ENCODE results near the gene TRAF1.

The TRAF1 gene

DNA sequence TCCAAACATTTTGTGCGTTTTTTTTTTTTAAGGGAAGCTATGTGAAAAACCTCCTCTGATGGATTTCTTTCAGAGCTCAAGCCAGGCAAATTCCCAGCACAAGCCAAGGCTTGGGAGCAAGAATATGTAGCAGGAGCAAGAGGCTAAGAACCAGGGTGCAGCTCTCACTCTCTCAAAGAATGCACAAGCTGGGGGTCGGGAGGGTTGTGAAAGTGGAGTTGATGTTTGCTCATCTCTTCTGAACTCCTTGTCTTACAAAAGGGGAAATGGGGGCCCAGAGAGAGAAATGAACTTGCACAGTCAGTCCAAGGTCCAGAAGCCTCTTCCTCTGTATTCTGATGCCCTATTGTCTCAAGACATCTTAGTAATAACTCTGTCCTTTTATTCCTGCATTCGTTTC lies 7.7 kb upstream of the TRAF1 start:
- Mint-ChIP-seq H3K27me3 (no peaks in the 10 kb centered on the region), H3K27ac (peak overlapping the region; percentile 99), H3K4me1 (ENCODE audit: low read depth) (peaks cover 83% of the 10 kb centered on the region), H3K4me3 (peak overlapping the region; percentile 49), H3K9me3 (no peaks in the 10 kb centered on the region), H3K36me3 (ENCODE audit: low read depth) (peaks cover 9% of the 10 kb centered on the region)
- no peak for DNase-seq

DNA sequence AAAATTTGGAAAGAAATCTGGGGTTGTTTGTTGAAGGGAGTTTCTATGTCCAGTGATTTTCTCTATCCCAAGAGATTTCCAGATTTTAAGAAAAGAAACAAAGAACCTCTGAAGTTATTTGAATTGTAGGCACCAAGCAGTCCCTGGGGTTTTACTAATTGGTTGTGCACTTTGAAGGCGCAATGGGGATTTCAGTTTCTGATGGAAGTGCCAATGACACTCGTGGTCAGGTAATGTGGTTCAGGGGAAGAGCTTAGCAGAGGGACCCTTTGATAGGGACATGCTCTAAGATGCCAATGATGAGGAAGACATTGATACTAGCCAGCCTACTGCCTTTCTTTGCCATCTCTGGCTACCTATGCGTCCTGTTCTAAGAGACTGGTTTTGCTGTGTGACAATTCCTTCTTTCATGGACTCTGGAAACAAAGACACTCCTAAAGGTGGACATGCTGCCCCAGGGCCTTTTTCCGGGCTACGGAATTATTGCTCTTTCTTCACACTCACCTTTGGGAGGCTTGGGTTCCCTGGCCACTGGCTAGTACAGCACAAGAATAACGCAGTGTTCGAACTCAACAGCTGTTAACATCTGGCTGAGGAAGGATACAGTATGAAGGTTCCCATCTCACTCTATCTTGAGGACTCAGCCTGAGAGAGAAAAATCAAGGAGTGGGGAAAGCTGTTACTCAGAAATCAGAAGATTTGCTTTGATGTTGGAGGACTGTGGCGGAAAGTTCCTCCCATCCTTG lies 6.9 kb upstream of the TRAF1 start:
- peak overlapping the region; percentile 99 for H3K27ac Mint-ChIP-seq
- DNase-seq, result no peak
- H3K4me1 Mint-ChIP-seq (ENCODE audit: low read depth), result peaks cover 85% of the 10 kb centered on the region
- peak overlapping the region; percentile 49 for H3K4me3 Mint-ChIP-seq
- no peaks in the 10 kb centered on the region for H3K27me3 Mint-ChIP-seq
- H3K36me3 Mint-ChIP-seq (ENCODE audit: low read depth), result peaks cover 10% of the 10 kb centered on the region
- H3K9me3 Mint-ChIP-seq, result no peaks in the 10 kb centered on the region

DNA sequence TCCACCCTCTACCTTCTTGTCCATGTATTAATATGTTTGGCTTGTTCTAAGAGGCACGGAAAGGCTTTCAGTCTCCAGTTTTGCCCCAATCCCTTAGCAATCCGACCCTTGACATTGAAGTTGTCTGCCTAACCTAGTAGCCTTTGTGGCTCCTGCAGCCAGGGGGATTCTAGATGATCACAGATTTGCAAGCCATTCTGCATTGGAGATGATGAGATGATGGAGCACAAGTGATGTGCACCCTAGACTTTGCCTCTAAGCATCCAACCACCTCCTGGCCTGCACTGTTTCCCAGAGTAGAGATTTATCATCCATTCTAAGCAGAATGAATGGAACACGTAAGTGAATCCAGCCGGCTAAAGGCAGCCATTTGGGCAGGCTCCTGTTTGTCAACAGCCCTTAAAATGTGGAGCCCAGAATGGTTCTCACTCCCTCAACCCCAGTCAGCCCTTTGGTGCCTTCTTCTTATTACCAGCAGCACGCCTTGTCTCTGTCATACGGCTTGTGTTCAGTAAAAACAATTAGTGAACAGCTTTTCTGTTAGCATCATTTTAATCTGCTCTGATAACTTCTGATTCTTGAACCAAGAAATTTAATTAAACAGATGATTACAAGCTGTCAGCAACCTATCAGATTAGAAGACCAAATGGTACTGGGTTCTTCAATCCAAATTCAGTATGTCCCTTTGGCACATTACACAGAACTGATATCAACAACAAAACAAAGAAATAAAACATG lies 5.7 kb upstream of the TRAF1 start:
- Mint-ChIP-seq H3K36me3 (ENCODE audit: low read depth) (peaks cover 20% of the 10 kb centered on the region), H3K27ac (peak overlapping the region; percentile 99), H3K4me1 (ENCODE audit: low read depth) (peaks cover 90% of the 10 kb centered on the region), H3K27me3 (no peaks in the 10 kb centered on the region), H3K9me3 (no peaks in the 10 kb centered on the region), H3K4me3 (peak overlapping the region; percentile 78)
- DNase-seq, result peak; percentile 46

DNA sequence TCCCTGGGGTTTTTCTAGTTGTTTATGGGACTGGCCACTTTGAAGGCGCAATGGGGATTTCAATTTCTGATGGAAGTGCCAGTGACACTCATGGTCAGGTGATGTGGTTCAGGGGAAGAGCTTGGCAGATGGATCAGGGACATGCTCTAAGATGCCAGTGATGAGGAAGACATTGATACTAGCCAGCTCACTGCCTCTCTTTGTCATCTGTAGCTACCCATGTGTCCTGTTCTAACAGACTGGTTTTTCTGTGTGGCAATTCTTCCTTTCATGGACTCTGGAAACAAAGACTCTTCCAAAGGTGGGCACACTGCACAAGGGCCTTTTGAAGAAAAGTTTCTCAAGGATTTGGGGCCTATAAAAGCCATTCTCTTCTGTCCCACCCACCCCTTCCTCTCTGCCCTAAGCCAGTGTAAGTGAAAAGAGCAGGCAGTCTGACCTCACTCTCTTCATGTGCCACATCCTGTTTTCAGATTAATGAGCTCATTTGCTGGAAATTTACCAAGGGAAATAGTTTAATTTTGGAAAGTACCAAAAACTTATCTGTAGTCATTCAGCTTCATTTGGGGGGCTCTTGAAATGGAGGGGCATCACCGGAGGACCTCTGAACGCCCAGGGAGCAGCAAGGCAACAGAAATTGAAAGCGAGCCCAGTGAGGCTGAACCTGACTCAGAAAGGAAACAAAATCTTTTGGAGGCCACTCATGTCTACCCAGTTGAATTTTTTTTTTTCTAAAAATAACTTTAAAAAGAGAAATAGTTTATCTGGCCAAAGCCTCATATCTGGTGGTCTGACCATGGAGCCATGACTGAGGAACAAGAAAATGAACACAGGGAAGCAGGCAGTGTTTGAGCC lies 4.9 kb upstream of the TRAF1 start:
- H3K4me1 Mint-ChIP-seq (ENCODE audit: low read depth), result peaks cover 90% of the 10 kb centered on the region
- no peaks in the 10 kb centered on the region for H3K9me3 Mint-ChIP-seq
- H3K27ac Mint-ChIP-seq, result peak overlapping the region; percentile 99
- H3K36me3 Mint-ChIP-seq (ENCODE audit: low read depth), result peaks cover 24% of the 10 kb centered on the region
- H3K27me3 Mint-ChIP-seq, result no peaks in the 10 kb centered on the region
- peak; percentile 73 for DNase-seq
- peak overlapping the region; percentile 78 for H3K4me3 Mint-ChIP-seq

DNA sequence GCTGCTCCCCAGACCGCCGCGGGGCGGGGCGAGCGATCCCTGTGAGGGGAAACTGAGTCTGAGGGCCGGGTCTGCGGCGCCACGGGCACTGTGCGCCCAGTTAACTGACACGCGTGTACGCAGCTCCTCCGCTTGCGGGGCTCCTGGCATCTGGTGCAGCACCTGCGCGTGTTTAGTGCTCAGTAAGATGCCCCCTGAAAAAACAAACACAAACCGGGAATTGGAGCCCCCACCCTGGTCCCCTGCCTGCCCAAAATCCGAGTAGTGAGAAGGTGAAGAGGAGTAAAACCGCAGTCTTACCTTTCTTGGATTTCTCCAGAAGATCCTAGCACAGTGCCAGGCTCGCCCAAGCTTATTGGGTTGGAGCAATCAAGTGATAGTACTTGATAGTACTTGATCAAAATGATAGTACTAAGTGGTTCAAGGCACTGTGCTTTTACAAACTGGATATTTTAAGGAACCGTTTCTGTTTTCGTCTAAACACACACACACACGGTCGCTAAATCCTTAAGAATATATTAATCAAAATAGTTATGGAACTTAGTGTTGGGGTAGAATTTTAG lies 2.7 kb upstream of the TRAF1 start:
- no peaks in the 10 kb centered on the region for H3K9me3 Mint-ChIP-seq
- H3K27ac Mint-ChIP-seq, result peak overlapping the region; percentile 99
- H3K4me1 Mint-ChIP-seq (ENCODE audit: low read depth), result peaks cover 77% of the 10 kb centered on the region
- H3K36me3 Mint-ChIP-seq (ENCODE audit: low read depth), result peaks cover 45% of the 10 kb centered on the region
- no peak for DNase-seq
- H3K27me3 Mint-ChIP-seq, result no peaks in the 10 kb centered on the region
- H3K4me3 Mint-ChIP-seq, result peak overlapping the region; percentile 98

DNA sequence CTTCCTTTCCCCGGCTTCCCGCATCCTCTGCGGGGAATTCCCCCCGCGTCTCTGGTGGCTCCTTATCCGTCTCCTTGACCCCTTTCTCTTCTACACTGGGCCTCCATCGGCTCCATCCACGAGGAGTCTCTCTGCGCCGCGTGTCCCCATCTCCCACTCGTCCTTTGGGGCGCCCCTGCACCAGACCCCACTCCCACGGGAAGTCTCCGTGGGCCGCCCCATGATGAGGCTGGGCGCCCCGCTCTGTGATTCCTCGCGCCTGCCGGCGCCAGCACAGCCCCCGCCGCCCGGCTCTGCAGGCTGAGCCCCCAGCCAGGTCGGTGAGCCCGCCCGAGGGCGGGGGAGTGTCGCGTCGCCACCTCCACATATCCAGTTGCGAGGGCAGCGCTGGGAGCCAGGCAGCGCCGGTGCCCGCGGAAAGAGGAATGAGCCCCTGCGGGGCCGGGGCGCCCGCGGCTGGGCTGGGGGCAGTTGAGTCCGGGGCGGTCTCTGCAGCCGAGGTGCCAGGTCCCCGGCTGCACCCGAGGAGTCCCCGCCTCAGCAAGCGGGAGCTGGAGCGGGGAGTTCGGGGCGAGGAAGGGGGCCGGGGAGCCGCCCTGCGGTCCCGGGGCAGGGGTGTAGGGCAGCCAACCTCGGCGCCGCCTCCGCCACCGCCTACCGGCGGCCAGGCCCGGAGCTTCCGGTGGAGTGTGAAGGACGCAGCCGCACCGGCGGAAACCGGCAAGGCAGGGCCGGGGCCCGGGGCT lies 2.1 kb upstream of the TRAF1 start:
- peak overlapping the region; percentile 99 for H3K27ac Mint-ChIP-seq
- H3K4me1 Mint-ChIP-seq (ENCODE audit: low read depth), result peaks cover 76% of the 10 kb centered on the region
- H3K27me3 Mint-ChIP-seq, result no peaks in the 10 kb centered on the region
- peak; percentile 86 for DNase-seq
- H3K4me3 Mint-ChIP-seq, result peak overlapping the region; percentile 98
- no peaks in the 10 kb centered on the region for H3K9me3 Mint-ChIP-seq
- peaks cover 51% of the 10 kb centered on the region for H3K36me3 Mint-ChIP-seq (ENCODE audit: low read depth)

DNA sequence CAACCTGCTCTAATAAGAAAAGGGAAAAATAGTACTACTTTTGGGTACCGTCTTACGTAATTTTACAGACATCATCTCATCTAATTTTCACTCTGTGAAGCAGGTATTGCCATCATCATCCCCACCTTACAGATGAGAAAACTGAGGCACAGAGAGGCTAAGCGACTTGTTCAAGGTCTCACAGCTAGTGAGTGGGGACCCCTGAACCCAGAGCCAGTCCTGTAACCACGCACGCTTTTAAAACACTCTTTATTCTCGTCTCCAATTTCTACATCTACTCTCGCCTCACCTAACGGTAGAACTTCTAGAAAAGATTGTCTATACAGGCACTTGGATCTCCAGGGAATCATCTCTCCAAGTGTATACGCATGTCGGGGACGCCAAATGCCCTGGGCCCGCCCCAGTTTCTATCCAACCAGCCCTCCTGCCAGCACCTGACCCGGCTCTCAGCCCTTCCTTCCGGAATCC lies 1.5 kb upstream of the TRAF1 start:
- no peak for DNase-seq
- Mint-ChIP-seq H3K36me3 (ENCODE audit: low read depth) (peaks cover 57% of the 10 kb centered on the region), H3K4me3 (peak overlapping the region; percentile 98), H3K9me3 (no peaks in the 10 kb centered on the region), H3K4me1 (ENCODE audit: low read depth) (peaks cover 75% of the 10 kb centered on the region), H3K27me3 (no peaks in the 10 kb centered on the region), H3K27ac (peak overlapping the region; percentile 98)

DNA sequence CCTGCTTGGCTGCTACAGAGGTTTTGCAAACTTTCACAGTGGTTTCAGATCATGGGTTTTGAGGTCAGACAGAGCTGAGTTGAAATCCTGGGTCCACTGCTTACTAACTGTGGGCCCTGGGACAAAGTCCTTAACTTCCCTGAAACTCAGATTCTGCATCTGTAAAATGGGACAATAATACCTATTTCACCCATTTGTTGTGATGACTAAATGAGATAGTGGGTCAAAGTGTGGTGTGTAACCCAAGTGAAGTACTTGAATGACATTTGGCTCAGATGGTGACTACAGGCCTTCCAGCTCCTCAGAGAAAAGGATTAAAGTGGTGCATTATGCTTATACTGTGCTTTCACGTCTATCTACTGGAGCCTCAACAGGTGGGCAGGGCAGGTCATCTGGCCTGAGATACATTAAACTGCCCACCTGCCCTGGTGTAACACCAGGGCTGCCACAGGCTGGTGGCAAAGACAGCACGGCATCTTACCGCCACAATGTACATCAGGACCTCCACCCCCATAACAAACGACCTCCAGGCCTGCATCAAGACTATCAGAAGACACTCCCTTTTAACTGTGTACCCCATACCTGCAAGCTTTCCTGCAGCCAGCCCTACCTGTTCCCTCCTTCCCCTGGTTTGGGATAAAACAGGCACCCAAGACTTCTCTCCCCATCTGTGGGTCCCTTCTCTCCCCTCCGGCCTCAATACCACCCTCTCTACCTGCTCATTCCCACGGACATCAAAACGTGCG lies 846 bp upstream of the TRAF1 start:
- Mint-ChIP-seq H3K4me3 (peak overlapping the region; percentile 98), H3K36me3 (ENCODE audit: low read depth) (peaks cover 63% of the 10 kb centered on the region), H3K27ac (peak overlapping the region; percentile 98), H3K27me3 (no peaks in the 10 kb centered on the region), H3K9me3 (no peaks in the 10 kb centered on the region), H3K4me1 (ENCODE audit: low read depth) (peaks cover 74% of the 10 kb centered on the region)
- peak; percentile 52 for DNase-seq

DNA sequence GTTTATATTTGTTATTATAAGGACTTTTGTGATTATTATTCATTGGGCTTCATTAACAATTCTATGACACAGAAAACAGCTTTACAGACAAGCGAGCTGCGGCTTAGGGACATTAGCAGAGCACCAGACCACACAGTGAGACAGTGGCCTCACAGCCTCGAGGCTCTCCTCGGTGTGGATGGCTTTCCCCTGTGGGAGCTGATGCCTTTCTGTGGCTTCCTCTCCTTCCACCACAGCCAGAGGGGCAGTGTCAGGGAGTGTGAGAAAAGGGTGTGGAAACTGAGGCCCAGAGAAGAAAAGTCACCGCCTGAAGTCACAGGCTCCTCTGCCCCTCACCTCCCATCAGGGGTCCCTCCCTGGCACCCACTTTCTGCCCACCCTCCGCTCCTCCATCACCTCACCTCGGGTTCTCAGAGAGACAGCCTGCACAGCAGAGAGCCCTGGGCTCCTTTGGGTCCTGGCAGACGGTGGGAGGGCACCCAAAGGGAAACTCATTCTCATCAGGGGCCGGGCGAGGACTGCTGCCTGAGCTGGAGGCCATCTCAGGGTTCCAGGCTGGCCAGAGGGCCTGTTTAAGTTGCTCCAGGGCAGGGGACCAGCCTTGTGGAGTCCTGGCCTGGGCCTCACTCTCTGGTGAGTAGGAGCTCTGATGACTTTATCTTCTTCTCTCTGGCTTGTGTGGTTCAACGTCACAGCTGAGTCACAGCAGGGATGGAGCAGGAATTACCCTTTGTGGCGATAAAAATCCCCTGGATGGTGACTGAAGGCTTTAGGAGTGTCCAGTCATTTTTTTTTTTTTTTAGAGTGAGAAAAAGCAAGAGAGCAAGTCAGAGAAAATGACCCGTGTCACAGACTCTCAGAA lies 830 bp downstream of the TRAF1 start:
- H3K27me3 Mint-ChIP-seq, result no peaks in the 10 kb centered on the region
- peak; percentile 86 for DNase-seq
- H3K4me3 Mint-ChIP-seq, result peak overlapping the region; percentile 98
- peaks cover 77% of the 10 kb centered on the region for H3K36me3 Mint-ChIP-seq (ENCODE audit: low read depth)
- H3K4me1 Mint-ChIP-seq (ENCODE audit: low read depth), result peaks cover 75% of the 10 kb centered on the region
- peak overlapping the region; percentile 98 for H3K27ac Mint-ChIP-seq
- no peaks in the 10 kb centered on the region for H3K9me3 Mint-ChIP-seq

DNA sequence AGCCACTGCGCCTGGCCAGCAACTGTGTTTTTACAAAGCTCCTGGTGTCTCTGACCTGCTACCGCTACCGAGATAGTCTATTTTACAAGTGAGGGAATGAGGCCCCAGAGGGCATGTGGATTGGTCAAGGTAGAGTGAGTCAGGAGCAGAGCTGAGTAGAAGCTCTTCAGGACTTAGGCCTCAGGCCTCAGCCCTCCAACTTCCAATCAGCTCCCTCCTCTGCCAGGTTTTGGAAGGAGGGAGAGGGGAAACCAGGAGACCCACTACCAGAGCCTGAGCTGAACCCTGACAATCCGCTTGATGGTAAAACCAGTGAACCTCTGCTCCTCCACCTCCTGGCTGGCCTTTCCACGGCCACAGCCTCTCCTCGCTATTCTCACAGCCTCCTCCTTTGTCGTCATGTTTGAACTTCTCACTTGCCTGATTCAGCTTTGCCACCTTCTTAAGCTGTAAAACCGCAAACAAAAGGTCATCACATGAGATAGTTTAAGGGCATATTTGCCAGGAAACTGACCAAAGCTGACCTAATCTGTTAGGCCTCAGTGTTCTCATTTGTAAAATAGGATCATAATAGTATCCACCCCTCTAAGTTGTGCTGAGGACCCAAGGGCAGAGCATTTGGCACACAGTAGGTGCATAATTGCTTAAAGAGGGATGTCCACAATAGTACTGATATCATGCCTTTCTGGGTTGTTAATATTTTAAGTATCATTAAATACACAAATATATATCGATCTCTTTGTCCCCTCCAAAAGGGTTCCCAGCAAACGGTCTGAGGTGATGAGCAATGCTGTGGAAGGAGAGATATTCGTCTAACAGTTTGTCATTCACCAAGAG lies 1.7 kb downstream of the TRAF1 start:
- no peaks in the 10 kb centered on the region for H3K9me3 Mint-ChIP-seq

DNA sequence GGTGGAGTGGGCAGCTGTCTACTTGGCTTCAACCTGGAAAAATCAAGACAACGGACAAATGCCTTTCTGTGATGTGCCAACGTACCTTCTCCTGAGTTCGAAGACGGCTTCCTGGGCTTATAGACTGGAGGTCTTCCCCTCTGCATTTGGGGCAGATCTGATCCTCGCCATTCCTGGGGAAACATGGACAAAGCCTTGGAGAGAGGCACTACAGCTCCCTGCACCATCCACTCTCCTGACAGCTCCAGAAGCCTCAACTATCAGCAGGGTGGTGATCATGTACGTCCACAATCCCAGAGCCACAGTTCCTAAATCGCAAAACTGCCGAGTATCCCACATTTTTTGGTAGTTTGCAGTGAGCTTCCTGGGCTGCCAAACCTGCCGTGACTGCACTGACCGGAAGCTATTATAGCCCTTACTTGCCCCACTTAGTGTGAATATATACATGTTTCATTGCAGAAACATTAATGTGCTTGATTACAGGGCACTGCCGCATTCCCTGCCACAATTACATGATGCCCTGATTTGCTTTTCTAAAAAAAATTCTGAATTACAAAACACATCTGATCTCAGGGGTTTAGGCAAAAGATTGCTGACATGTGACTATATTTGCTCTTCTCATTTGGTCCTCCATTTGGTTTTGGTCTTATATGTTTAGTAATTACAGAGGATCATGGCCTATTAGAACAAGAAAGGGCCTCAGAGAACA lies 2.8 kb downstream of the TRAF1 start:
- peak overlapping the region; percentile 98 for H3K4me3 Mint-ChIP-seq
- H3K4me1 Mint-ChIP-seq (ENCODE audit: low read depth), result peaks cover 80% of the 10 kb centered on the region
- H3K27me3 Mint-ChIP-seq, result no peaks in the 10 kb centered on the region
- H3K36me3 Mint-ChIP-seq (ENCODE audit: low read depth), result peaks cover 90% of the 10 kb centered on the region
- H3K9me3 Mint-ChIP-seq, result no peaks in the 10 kb centered on the region
- DNase-seq, result no peak
- peak overlapping the region; percentile 98 for H3K27ac Mint-ChIP-seq

More for the DNA sequence above, 1.7 kb downstream of the TRAF1 start:
- Mint-ChIP-seq H3K27me3 (no peaks in the 10 kb centered on the region), H3K27ac (peak overlapping the region; percentile 98), H3K4me1 (ENCODE audit: low read depth) (peaks cover 77% of the 10 kb centered on the region), H3K36me3 (ENCODE audit: low read depth) (peaks cover 82% of the 10 kb centered on the region), H3K4me3 (peak overlapping the region; percentile 98)
- peak; percentile 69 for DNase-seq

Data from activated T-cell treated with anti-CD3 and anti-CD28 coated beads, Interleukin-2, amount 50 U/mL, for 24 hours (primary cell).